Left renal pelvis (tissue), 4 donors: Measurements from ENCODE around the gene DUOX1. TPM values are rescaled to one million over a fixed set of nuclear protein-coding genes. Genes with fewer than 3 reads are reported as not detected.
"Not testable (repeated sequence)": the region's sequence is repeated elsewhere in the genome, so short reads cannot be mapped to it uniquely, and the experiment has no call there.

Source experiments
- DNase-seq, 4 donors: peaks; one replicate each; pipeline ENCODE4 v3.0.0-alpha.2; 2013; ENCODE audit warnings: low read depth in 4 of 4, low spot score in 3 of 4
- polyA plus RNA-seq, 4 donors: library from polyadenylated mRNA; unstranded; fragments of 120-200 nt; gene quantifications; one replicate each; pipeline ENCODE4 v1.2.1, GENCODE V29; 2013; ENCODE audit not compliant: insufficient read length in 4 of 4

The DUOX1 gene
- polyA plus RNA-seq, 4 donors, result 1.8 to 5.4 (median 2.4) TPM

- no peak for DNase-seq
Observed at GRCh38 chr15:45120081-45120972, 9.5 kb upstream of the DUOX1 start.

GRCh38 chr15:45121020-45121419 is 8.8 kb upstream of the DUOX1 start:
- DNase-seq, result no peak

DNA sequence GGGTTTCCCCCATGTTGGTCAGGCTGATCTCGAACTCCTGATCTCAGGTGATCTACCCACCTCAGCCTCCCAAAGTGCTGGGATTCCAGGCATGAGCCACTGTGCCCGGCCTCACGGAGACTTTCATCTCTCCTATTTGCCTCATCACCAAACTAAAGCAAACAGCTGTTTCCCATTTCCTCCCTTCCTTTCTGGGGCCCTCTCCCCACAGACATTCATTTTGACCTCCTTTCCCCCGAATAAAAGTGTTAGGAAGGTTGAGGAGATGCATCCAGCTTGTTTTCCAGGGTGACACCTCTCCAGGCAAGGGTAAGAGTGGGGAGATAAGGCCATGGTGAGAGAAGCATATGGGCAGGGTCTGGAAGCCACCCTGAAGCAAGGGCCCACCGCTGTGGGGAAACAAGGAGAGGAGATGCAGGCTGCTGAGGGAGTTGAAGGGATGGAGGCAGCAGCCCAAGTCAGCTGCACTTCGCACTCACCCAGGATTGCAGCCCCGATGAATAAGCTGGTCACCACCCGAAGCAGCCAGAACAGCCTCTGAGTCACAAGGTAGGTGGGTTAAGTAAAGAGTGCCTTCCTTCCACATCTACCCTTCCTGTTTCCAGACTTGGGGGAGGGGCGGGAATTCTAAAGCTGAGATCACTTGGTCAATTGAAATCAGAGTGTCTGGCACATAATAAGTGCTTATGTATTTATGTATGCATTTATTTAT is 7.9 kb upstream of the DUOX1 start:
- DNase-seq, result no peak

DNA sequence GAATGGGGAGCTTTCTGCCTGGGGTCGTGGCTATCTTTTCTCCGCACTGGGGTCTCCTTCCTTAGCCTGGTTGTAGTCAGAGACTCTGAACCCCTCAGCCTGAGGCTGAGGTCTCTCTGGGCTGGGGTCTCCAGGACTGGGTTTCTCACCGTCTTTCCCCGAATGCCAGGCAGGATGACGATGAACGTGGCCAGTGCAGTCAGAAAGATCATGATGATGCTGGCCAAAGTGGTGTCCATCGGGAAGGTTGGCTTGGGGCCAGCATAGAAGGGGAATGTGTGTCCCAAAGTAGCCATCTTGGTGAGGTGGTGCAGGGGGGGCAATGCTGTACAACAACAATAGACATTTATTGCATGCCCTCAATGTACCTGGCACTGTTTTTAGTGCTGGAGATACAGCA is 7.1 kb upstream of the DUOX1 start:
- DNase-seq, result no peak

DNA sequence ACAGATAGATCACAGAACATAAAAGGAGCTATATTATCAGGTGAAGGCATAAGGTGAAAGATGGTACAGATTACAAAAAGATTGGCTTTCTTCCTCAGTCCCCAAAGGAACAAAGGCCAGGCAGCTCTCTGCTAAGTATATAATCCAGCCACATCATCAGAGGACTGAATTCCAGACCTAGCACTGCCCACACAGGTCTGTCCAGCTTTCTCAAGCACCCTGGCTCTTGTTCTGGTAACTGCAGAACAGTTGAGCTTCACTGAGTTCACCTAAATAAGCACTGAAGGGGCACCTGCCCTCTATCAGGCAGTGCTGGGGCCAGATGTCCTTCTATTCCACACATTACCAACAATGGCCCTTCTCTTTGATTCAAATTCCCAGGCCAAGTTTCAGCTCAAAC is 6.4 kb upstream of the DUOX1 start:
- no peak for DNase-seq

GRCh38 chr15:45126535-45127158 is 3.1 kb upstream of the DUOX1 start:
- no peak for DNase-seq

- no peak for DNase-seq
Observed at GRCh38 chr15:45128971-45129639, 689 bp upstream of the DUOX1 start.

- no peak for DNase-seq
Observed at GRCh38 chr15:45130291-45131000, 652 bp downstream of the DUOX1 start.

- DNase-seq, result no peak
Observed at GRCh38 chr15:45131510-45131909, 1.7 kb downstream of the DUOX1 start.

GRCh38 chr15:45132844-45133560 is 3.2 kb downstream of the DUOX1 start:
- no peak for DNase-seq

DNA sequence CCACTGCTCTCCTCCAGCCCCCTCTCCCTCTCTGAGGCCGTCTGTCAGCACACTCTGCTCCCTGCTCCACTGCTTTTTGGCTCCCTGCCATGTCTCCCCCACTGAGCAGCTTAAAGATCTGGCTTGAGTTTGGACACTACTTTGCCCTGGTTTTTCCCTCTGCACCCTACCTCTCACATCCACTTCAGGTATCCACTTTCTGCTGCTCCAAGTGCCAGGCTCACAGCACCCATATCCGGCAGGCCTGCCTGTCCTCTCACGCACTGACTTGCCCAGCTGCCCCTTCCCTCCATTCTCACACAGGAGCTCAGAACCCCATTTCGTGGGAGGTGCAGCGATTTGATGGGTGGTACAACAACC is 3.7 kb downstream of the DUOX1 start:
- DNase-seq, result peak in 2 of 4 donors; percentile 32 to 50

DNA sequence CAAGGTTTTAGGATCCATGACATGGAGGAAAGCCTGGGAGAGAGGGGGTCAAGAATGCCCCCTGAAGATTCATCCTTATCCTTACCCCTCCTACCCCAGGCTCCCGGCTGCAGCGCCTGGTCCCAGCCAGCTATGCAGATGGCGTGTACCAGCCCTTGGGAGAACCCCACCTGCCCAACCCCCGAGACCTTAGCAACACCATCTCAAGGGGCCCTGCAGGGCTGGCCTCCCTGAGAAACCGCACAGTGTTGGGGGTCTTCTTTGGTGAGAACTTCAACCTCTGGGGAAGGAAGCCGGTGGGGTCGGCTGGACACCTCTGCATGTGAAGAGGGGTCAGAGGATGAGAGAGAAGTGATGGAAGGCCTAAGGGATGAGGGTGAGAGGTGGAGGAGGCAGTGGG is 4.3 kb downstream of the DUOX1 start:
- no peak for DNase-seq

GRCh38 chr15:45134682-45135604 is 5.1 kb downstream of the DUOX1 start:
- DNase-seq, result no peak

GRCh38 chr15:45135705-45136377 is 6.0 kb downstream of the DUOX1 start:
- not testable (repeated sequence) for DNase-seq

DNA sequence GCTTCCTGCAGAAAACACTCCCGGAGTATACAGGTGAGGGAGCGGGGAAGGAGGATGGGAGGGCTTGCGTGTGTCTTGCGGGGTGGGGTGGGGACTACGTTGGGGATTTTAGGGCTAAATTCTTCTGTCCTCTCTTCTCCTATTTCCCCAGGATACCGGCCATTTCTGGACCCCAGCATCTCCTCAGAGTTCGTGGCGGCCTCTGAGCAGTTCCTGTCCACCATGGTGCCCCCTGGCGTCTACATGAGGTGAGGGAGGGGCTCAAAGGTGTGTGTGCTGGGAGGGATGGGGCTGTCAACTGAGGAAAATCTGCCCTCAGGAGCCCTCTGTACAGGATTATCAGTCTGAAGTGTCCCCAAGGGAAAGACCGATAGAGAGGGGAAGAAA is 6.6 kb downstream of the DUOX1 start:
- DNase-seq, result no peak

GRCh38 chr15:45137703-45138102 is 7.9 kb downstream of the DUOX1 start:
- DNase-seq, result no peak

- no peak for DNase-seq
Observed at GRCh38 chr15:45138814-45139765, 9.3 kb downstream of the DUOX1 start.
